ENCODE data around the gene VN1R5.

DNA sequence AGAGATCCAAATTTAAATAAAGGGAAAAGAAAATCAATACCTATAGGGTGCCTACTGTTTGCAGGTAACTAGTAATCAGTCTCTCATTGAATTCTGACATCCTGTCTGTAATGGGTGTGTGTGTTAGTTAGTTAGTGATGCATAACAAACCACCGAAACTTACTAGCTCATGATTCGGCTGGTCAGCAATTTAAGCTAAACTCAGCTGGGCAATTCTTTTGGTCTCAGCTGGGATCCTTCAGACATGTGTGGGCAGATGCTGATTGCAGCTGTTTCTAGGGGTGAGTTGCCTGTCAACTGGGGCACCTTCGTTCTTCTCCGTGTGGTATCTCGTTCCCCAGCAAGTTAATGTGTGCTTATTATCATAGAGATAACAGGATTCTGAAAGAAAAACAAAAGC is 43.9 kb upstream of the VN1R5 start:
- TF ChIP-seq POLR2A (IDR thresholded peaks at IDR 0.05) (no peak), POLR2AphosphoS5 (IDR thresholded peaks at IDR 0.05) (no peak)
- TF ChIP-seq, protein P1, sequence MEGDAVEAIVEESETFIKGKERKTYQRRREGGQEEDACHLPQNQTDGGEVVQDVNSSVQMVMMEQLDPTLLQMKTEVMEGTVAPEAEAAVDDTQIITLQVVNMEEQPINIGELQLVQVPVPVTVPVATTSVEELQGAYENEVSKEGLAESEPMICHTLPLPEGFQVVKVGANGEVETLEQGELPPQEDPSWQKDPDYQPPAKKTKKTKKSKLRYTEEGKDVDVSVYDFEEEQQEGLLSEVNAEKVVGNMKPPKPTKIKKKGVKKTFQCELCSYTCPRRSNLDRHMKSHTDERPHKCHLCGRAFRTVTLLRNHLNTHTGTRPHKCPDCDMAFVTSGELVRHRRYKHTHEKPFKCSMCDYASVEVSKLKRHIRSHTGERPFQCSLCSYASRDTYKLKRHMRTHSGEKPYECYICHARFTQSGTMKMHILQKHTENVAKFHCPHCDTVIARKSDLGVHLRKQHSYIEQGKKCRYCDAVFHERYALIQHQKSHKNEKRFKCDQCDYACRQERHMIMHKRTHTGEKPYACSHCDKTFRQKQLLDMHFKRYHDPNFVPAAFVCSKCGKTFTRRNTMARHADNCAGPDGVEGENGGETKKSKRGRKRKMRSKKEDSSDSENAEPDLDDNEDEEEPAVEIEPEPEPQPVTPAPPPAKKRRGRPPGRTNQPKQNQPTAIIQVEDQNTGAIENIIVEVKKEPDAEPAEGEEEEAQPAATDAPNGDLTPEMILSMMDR (IDR thresholded peaks at IDR 0.05), result no peak
